Astrocyte of the hippocampus (primary cell): ENCODE measurements around the gene RNF40.

Source experiments
- DNase-seq: peaks from one replicate; pipeline ENCODE4 v3.0.0; 2011; ENCODE audit warnings: low read depth, low spot score

The RNF40 gene

GRCh38 chr16:30740364-30741251 lies 21.5 kb upstream of the RNF40 start:
- DNase-seq, result peak; percentile 88

- peak; percentile 95 for DNase-seq
Measured at GRCh38 chr16:30741461-30741914, 20.6 kb upstream of the RNF40 start.

- DNase-seq, result no peak
Measured at GRCh38 chr16:30743716-30744115, 18.4 kb upstream of the RNF40 start.

- no peak for DNase-seq
Measured at GRCh38 chr16:30744183-30744582, 17.9 kb upstream of the RNF40 start.

GRCh38 chr16:30745082-30745481 lies 17.0 kb upstream of the RNF40 start:
- DNase-seq, result no peak

- no peak for DNase-seq
Measured at GRCh38 chr16:30746638-30747175, 15.4 kb upstream of the RNF40 start.

GRCh38 chr16:30747331-30747730 lies 14.8 kb upstream of the RNF40 start:
- peak; percentile 54 for DNase-seq

- DNase-seq, result peak; percentile 100
Measured at GRCh38 chr16:30747799-30748633, 14.1 kb upstream of the RNF40 start, which contains the start of gene PHKG2. TSS of gene PHKG2 (plus strand) at chr16:30748425. CDS start at chr16:30748821, 396 bp downstream.

- DNase-seq, result peak; percentile 58
Measured at GRCh38 chr16:30748634-30749445, 13.3 kb upstream of the RNF40 start.

GRCh38 chr16:30750201-30750600 lies 11.9 kb upstream of the RNF40 start:
- DNase-seq, result no peak

- no peak for DNase-seq
Measured at GRCh38 chr16:30750876-30751465, 11.2 kb upstream of the RNF40 start.

- no peak for DNase-seq
Measured at GRCh38 chr16:30753596-30753995, 8.5 kb upstream of the RNF40 start.

- no peak for DNase-seq
Measured at GRCh38 chr16:30755955-30756780, 6.0 kb upstream of the RNF40 start.

- no peak for DNase-seq
Measured at GRCh38 chr16:30756781-30757100, 5.4 kb upstream of the RNF40 start.

- DNase-seq, result no peak
Measured at GRCh38 chr16:30757316-30757715, 4.8 kb upstream of the RNF40 start.

- DNase-seq, result no peak
Measured at GRCh38 chr16:30758988-30759491, 3.1 kb upstream of the RNF40 start.

- DNase-seq, result no peak
Measured at GRCh38 chr16:30760001-30760559, 2.0 kb upstream of the RNF40 start.

GRCh38 chr16:30760577-30761426 lies 1.3 kb upstream of the RNF40 start:
- no peak for DNase-seq
